LHCN-M2 (cell line): ENCODE data around the gene UNC93A. TPM values are rescaled to one million over a fixed set of nuclear protein-coding genes. Genes with fewer than 3 reads are reported as not detected.
"Not testable (repeated sequence)": the region's sequence is repeated elsewhere in the genome, so short reads cannot be mapped to it uniquely, and the experiment has no call there.

Experiments
- DNase-seq: peaks from one replicate; pipeline ENCODE4 v3.0.0-alpha.2; 2012; ENCODE audit warnings: low read depth
- total RNA-seq: library from RNA; depleted of rRNA; stranded (reverse); fragments of >200 nt; gene quantifications from 2 replicates; pipeline ENCODE4 v1.2.3, GENCODE V29; 2014; rRNA removed

The UNC93A gene
- total RNA-seq, 1 experiment from 2014 or later, result not detected

GRCh38 chr6:167338541-167339117 lies 47.5 kb downstream of the UNC93A start:
- DNase-seq, result no peak

GRCh38 chr6:167341038-167341583 lies 50.0 kb downstream of the UNC93A start:
- no peak for DNase-seq

- no peak for DNase-seq
Observed at GRCh38 chr6:167341665-167342655, 50.8 kb downstream of the UNC93A start.

GRCh38 chr6:167342879-167343610 lies 51.9 kb downstream of the UNC93A start:
- DNase-seq, result no peak

- no peak for DNase-seq
Observed at GRCh38 chr6:167345348-167345747, 54.2 kb downstream of the UNC93A start.

GRCh38 chr6:167345960-167346359 lies 54.8 kb downstream of the UNC93A start:
- no peak for DNase-seq

GRCh38 chr6:167347226-167347625 lies 56.1 kb downstream of the UNC93A start:
- DNase-seq, result no peak

- no peak for DNase-seq
Observed at GRCh38 chr6:167349631-167350274, 58.6 kb downstream of the UNC93A start.

GRCh38 chr6:167350275-167350696 lies 59.2 kb downstream of the UNC93A start:
- DNase-seq, result no peak

- DNase-seq, result no peak
Observed at GRCh38 chr6:167350731-167351655, 59.9 kb downstream of the UNC93A start.

- DNase-seq, result no peak
Observed at GRCh38 chr6:167351656-167352345, 60.7 kb downstream of the UNC93A start.

- DNase-seq, result no peak
Observed at GRCh38 chr6:167356874-167357273, 65.8 kb downstream of the UNC93A start.

- not testable (repeated sequence) for DNase-seq
Observed at GRCh38 chr6:167358394-167358793, 67.3 kb downstream of the UNC93A start.

- not testable (repeated sequence) for DNase-seq
Observed at GRCh38 chr6:167361170-167361569, 70.1 kb downstream of the UNC93A start.

Other genes starting within 250 kb of the UNC93A start
- gene CCR6, start 168.2 kb upstream of the UNC93A start, total RNA-seq, result not detected in 2 replicates
- not detected in 2 replicates for gene GPR31, start 133.3 kb upstream of the UNC93A start, total RNA-seq
- gene TTLL2, start 33.8 kb downstream of the UNC93A start, total RNA-seq, result not detected in 2 replicates